Left cardiac atrium (tissue), 4 donors: Measurements from ENCODE around the gene OR8D1. TPM values are rescaled to one million over a fixed set of nuclear protein-coding genes. Genes with fewer than 3 reads are reported as not detected.

Experiments used
- ATAC-seq, 2 donors: fragments of 200-7000 bp; cut with Tn5 transposase; one replicate each; pipeline ENCODE4 v1.9.1; 2020; ENCODE audit warnings: mild to moderate bottlenecking in 2 of 2, moderate library complexity in 2 of 2
- DNase-seq: peaks from one replicate; pipeline ENCODE4 v3.0.0-alpha.2; 2020
- intact Hi-C, 2 donors: fragments of 100-400 bp; cut with DNase I; formaldehyde crosslinking; loops; one replicate each; pipeline versions ENCODE4 v1.14.1 to v1.15.1; 2022 to 2023
- long read RNA-seq: library from polyadenylated mRNA; unstranded; transcript quantifications from one replicate; pipeline ENCODE4 v2.0.0, GENCODE V29; 2021
- total RNA-seq, 2 donors: library from RNA; stranded (reverse); fragmentation: NEBNext Ultra II Directional; extraction: Animal tissue kit (Norgen Biotek cat#: 25700); gene quantifications; one replicate each; pipeline ENCODE4 v1.2.1, GENCODE V29; 2021
- donor health status: DM: no; HTN: yes; CAD: no.
- donor health status: DM: no; HTN: yes; CAD: no; lungs with severe emphysema.
- donor health status: DM: yes; HTN: yes; CAD: no.
- donor health status: Dilated cardiomyopathy.

The OR8D1 gene
- total RNA-seq, result not detected
- long read RNA-seq, result 0 reads

DNA sequence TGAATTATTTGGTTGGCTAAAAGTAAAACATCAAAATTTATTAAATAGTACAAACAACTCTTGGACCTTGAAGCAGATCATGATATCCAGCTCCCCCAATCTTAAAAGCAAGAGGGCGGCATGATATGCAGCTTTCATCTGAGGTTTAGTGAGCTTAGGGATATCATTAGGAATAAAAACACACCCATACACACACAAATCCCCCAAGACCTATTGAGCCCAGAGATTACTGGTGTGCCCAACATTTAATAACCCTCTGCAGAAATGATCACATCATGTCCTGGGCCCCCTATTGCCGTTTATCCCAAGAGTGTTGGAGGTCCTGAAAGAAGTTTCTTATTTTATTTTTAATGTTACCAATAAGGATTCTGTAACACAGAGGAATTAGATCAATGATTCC is at the start of gene OR8D1:
Gene OR8D1, minus strand, starts transcription at position 101 of the 400 bp plus-strand sequence. CDS start 3,183 bp downstream, outside the sequence.
- no peak for DNase-seq
- intact Hi-C loops, result no loop called here
- ATAC-seq, result no peak

GRCh38 chr11:124359566-124359965 is 45.8 kb upstream of the OR8D1 start:
- ATAC-seq, result no peak
- intact Hi-C loops, result no loop called here
- no peak for DNase-seq

GRCh38 chr11:124346311-124346955 is 32.7 kb upstream of the OR8D1 start:
- intact Hi-C loops, result no loop called here
- DNase-seq (no peak), ATAC-seq (no peak)

DNA sequence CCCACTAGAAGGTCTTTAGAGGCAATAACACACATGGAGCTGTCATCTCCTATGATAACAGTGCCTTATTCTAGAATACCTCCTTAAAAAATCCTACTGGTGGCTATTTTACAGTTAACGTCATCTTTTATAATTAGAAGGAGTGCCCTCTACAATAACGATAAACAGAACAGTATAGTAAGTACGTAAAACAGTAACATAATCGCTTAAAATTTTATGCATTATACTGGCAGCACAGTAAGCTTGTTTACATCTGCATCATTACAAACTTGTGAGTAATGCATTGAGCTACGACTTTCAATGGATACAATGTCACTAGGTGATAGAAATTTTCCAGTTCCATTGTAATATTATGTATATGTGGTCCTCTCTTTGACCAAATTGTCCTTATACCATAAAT is 30.6 kb upstream of the OR8D1 start:
- intact Hi-C loops, result no loop called here
- ATAC-seq (no peak), DNase-seq (no peak)

DNA sequence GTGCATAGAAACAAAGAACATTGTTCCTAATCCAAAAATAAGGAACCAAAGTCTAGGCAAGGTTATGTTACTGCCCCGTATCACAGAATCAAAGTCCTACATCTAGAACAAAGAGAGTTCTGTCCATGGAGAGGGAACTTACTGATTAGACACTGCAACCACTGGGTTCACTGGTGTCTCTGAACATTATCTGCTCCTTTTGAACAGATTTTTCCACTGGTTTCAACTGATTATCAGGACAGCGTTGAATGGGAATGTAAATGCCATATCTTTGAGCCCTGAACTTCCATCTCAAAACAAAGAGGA is 26.3 kb upstream of the OR8D1 start:
- no peak for DNase-seq
- intact Hi-C loops, result no loop called here
- no peak for ATAC-seq

- intact Hi-C loops, result no loop called here
- no peak for DNase-seq
- ATAC-seq, result no peak
Observed at GRCh38 chr11:124339396-124340141, 25.8 kb upstream of the OR8D1 start.

GRCh38 chr11:124331873-124332272 is 18.1 kb upstream of the OR8D1 start:
- ATAC-seq (no peak), DNase-seq (no peak)
- intact Hi-C loops, result no loop called here

GRCh38 chr11:124329787-124330478 is 16.2 kb upstream of the OR8D1 start:
- intact Hi-C loops, result no loop called here
- no peak for ATAC-seq
- no peak for DNase-seq

GRCh38 chr11:124327775-124328174 is 14.0 kb upstream of the OR8D1 start:
- DNase-seq, result no peak
- intact Hi-C loops, result no loop called here
- ATAC-seq, result no peak

DNA sequence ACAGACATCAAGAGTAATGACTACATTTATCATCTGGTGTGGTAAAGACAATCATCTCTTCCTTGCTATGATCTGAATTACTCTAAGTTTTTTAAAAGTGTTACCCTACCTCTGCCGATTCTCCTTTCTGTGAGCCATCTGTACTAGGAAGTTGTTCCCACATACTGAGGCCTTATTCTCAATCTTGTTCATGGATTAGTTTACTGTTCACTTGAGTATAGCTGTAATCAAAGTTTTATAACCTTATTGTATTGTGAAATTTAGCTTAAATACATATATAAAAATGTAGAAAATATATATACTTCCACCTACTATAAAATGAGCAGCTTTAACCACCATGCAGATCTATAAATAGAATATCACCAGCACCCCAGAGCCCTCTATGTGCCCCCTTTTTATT is 8.6 kb upstream of the OR8D1 start:
- ATAC-seq (no peak), DNase-seq (no peak)
- intact Hi-C loops, result no loop called here

DNA sequence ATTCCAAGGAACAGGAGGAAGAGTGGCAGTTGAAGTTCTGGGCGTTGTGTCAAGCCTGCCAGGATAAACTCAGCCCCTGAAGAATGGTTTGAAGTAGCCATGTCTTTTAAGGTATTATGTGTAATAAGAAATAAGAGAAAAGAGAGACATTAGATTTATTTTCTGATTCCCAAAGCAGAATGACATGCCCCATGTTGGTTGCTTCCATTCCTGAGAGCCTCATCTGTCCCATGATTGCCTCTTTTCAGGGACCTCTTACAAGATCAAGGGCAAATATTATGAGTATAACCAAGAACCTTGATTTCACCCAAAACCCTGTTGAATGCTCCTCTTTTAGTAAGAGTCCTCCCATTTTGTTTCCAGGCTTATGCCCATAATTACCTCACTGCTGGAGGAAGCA is 6.3 kb upstream of the OR8D1 start, which contains the start of gene OR8D2:
Gene OR8D2, minus strand, starts transcription at position 101 of the 400 bp plus-strand sequence. Its CDS starts 0 bp downstream, at position 101.
- DNase-seq (no peak), ATAC-seq (no peak)
- intact Hi-C loops, result no loop called here

DNA sequence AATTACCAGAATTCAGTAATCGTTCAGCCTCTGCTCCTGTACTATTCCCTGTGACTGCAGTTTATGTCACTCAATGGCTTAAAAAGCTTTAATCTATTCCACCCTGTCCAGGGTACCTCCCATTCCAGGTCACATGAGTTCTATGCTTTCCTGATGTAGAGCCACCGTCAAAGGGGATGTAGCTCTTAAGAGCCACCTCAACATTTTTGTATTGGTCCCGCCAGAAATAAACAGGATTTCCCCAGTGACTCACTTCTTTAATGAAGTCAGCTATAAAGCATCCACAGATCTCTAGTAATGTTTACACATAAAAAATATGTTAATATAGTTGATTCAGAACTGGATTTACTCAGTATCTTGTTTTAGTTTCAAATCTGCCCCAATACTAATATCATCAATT is 1.3 kb upstream of the OR8D1 start:
- DNase-seq (no peak), ATAC-seq (no peak)
- intact Hi-C loops, result no loop called here

GRCh38 chr11:124313131-124313530 is 618 bp downstream of the OR8D1 start:
- DNase-seq, result no peak
- intact Hi-C loops, result no loop called here
- no peak for ATAC-seq

GRCh38 chr11:124311670-124312069 is 2.1 kb downstream of the OR8D1 start:
- ATAC-seq (no peak), DNase-seq (no peak)
- intact Hi-C loops, result no loop called here

DNA sequence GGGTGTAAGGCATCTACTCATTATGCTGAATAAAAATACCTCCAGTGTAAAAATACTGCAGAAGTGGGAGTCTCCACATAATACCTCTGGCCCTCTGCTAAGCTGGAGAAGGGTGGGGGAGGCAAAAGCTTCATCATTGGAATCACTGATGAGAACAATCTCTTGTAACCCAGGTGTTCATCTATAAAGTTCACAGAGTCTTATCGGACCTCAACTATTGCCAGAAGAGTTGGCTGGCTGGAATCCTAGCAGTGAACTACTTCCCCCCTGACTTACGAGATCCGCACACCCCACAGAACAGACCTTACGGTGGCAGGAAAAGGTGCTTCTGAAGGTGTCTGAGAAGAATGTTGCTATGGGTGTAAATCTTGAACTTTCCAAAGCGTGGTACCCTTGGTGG is 2.5 kb downstream of the OR8D1 start:
- DNase-seq (no peak), ATAC-seq (no peak)
- intact Hi-C loops, result no loop called here

- DNase-seq (no peak), ATAC-seq (no peak)
- intact Hi-C loops, result no loop called here
Observed at GRCh38 chr11:124310721-124311120, 3.0 kb downstream of the OR8D1 start.

DNA sequence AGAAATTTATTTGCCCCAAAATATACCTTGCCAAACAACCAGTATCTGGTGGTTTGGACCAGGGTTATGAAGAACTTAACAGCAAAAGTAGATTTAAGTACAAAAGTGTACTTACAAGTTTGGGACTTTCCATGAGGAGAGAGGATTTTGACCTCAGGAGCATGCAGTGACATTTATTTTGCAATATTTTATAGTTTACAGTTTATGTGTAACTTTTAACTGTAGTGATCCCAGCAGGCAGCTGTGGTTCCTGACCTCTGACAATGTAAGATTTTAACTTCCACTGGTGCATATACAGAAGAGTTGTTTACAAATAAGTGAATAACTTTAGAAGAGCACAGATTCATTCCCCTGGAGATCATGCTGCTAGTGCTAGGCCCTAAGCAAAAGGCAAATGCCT is 6.7 kb downstream of the OR8D1 start:
- intact Hi-C loops, result no loop called here
- DNase-seq (no peak), ATAC-seq (no peak)

- intact Hi-C loops, result no loop called here
- DNase-seq, result no peak
- ATAC-seq, result no peak
Observed at GRCh38 chr11:124302347-124303125, 11.2 kb downstream of the OR8D1 start.

DNA sequence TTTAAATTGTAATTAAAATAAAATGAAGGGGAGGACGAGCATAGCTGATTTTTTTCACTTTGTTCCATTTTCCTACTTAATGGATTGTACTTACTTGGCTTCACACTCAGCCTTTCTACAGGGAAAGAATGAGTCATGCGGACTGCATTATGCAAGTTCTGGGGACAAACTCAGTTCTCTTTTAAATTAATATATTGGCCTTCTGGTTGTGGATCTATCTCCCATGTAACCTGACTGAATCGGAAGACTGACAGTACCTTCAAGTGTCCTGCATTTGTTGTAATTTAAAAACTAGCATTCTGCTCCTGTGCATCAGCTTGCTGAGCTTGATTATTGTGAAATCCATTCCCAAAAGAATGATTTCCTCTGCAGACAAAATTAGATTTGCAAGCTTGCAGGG is 12.2 kb downstream of the OR8D1 start:
- DNase-seq (no peak), ATAC-seq (no peak)
- intact Hi-C loops, result no loop called here

DNA sequence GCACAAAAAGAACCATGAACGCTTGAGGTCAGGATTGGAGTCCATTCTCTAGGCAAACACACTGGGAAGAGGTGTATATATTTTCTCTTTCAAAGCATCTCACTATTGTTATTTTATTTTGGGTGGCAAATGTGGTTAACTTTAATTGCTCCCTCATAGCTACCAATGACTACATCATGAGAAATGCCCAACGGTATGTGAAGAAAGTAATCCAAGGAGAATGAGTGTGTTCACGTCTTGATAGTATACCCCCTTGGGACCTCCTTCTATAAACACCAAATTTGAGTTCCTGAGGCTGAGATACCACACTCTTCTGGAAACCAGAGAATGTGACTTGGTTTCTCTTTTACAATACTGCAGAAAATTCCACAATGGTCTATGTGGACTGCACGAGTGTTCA is 15.8 kb downstream of the OR8D1 start:
- DNase-seq, result no peak
- intact Hi-C loops, result no loop called here
- ATAC-seq, result no peak
